Neural cell (in vitro differentiated cells): Measurements from ENCODE around the gene INO80. TPM values are rescaled to one million over a fixed set of nuclear protein-coding genes. Genes with fewer than 3 reads are reported as not detected.
A peak's percentile ranks its signal among the peaks of the same experiment; 100 is the strongest.

Experiments
- H2AFZ ChIP-seq: fragments of 200-600, 300-800 bp; sonication (generic), shearing (Covaris generic); 2 replicates; pipeline ENCODE4 v1.6.0; 2014; ENCODE audit warnings: low read depth, mild to moderate bottlenecking, antibody characterized with exemption, low read length, moderate library complexity
- H3F3A ChIP-seq: fragments of 200-600 bp; shearing (Covaris generic); 2 replicates; pipeline ENCODE4 v1.6.1; 2016; ENCODE audit warnings: mild to moderate bottlenecking, moderate library complexity, mixed read lengths, antibody characterized with exemption, low read length; ENCODE audit not compliant: insufficient read depth, poor library complexity, severe bottlenecking
- H3K27ac ChIP-seq: fragments of 200-600, 300-800 bp; sonication (generic), shearing (Covaris generic); 2 replicates; pipeline ENCODE4 v1.5.1; 2014; ENCODE audit warnings: mild to moderate bottlenecking, low read length, moderate library complexity
- H3K27me3 ChIP-seq: fragments of 300-800, 200-600 bp; sonication (generic), shearing (Covaris generic); 2 replicates; pipeline ENCODE4 v1.6.0; 2014; ENCODE audit warnings: mild to moderate bottlenecking, low read depth, low read length, moderate library complexity; ENCODE audit not compliant: insufficient read depth
- H3K36me3 ChIP-seq: fragments of 300-800, 200-600 bp; sonication (generic), shearing (Covaris generic); 2 replicates; pipeline ENCODE4 v1.5.1; 2014; ENCODE audit warnings: mild to moderate bottlenecking, antibody characterized with exemption, low read length, moderate library complexity; ENCODE audit not compliant: insufficient read depth
- H3K4me2 ChIP-seq: fragments of 300-800, 200-600 bp; sonication (generic), shearing (Covaris generic); 2 replicates; pipeline ENCODE4 v1.6.0; 2014; ENCODE audit warnings: mild to moderate bottlenecking, low read length
- H3K4me3 ChIP-seq: fragments of 300-800, 200-600 bp; sonication (generic), shearing (Covaris generic); 2 replicates; pipeline ENCODE4 v1.5.1; 2014; ENCODE audit warnings: mild to moderate bottlenecking, low read length, moderate library complexity
- H3K79me2 ChIP-seq: fragments of 200-600 bp; shearing (Covaris generic); replicated peaks from 2 replicates; pipeline ENCODE4 v1.6.0; 2014; ENCODE audit warnings: mild to moderate bottlenecking, low read length, moderate library complexity; ENCODE audit not compliant: insufficient read depth
- H3K9ac ChIP-seq: fragments of 300-800, 200-600 bp; sonication (generic), shearing (Covaris generic); 2 replicates; pipeline ENCODE4 v1.6.1; 2016; ENCODE audit warnings: mild to moderate bottlenecking, low read length, mixed read lengths
- H3K9me2 ChIP-seq: fragments of 200-600 bp; shearing (Covaris generic); 2 replicates; pipeline ENCODE4 v1.6.1; 2016; ENCODE audit warnings: mild to moderate bottlenecking, low read length, mixed read lengths; ENCODE audit not compliant: insufficient read depth
- H3K9me3 ChIP-seq: fragments of 200-600, 300-800 bp; sonication (generic), shearing (Covaris generic); 2 replicates; pipeline ENCODE4 v1.6.1; 2016; ENCODE audit warnings: mild to moderate bottlenecking, mixed run types, low read length, moderate library complexity, mixed read lengths
- H4K20me1 ChIP-seq: fragments of 200-600 bp; shearing (Covaris generic); 2 replicates; pipeline ENCODE4 v1.6.1; 2016; ENCODE audit warnings: mild to moderate bottlenecking, mixed run types; ENCODE audit not compliant: insufficient read depth
- EP300 ChIP-seq: fragments of 450-650 bp; conservative IDR thresholded peaks from 2 replicates; pipeline ENCODE4 v1.6.1; 2014; ENCODE audit warnings: antibody characterized with exemption, mild to moderate bottlenecking, moderate library complexity; ENCODE audit not compliant: poor library complexity, severe bottlenecking
- EZH2 ChIP-seq: fragments of 200-600, 300-800 bp; shearing (Covaris generic), sonication (generic); IDR thresholded peaks from 2 replicates; pipeline ENCODE4 v1.6.1; 2014; ENCODE audit warnings: antibody characterized with exemption, low read length, borderline replicate concordance, mild to moderate bottlenecking; ENCODE audit not compliant: insufficient read depth, poor library complexity, severe bottlenecking
- MXI1 ChIP-seq: fragments of 450-650 bp; conservative IDR thresholded peaks from 2 replicates; pipeline ENCODE4 v1.6.1; 2014; ENCODE audit warnings: antibody characterized with exemption, mild to moderate bottlenecking; ENCODE audit not compliant: poor library complexity, severe bottlenecking
- POLR2AphosphoS5 ChIP-seq: IDR thresholded peaks from 2 replicates; pipeline ENCODE4 v1.6.1; 2012
- RAD21 ChIP-seq: fragments of 450-650 bp; conservative IDR thresholded peaks from 2 replicates; pipeline ENCODE4 v1.6.1; 2014; ENCODE audit warnings: antibody characterized with exemption, mild to moderate bottlenecking, moderate library complexity
- SMC3 ChIP-seq: fragments of 450-650 bp; conservative IDR thresholded peaks from 2 replicates; pipeline ENCODE4 v1.6.1; 2014; ENCODE audit warnings: antibody characterized with exemption, mild to moderate bottlenecking, moderate library complexity; ENCODE audit not compliant: poor library complexity
- TAF1 ChIP-seq: IDR thresholded peaks from 2 replicates; pipeline ENCODE4 v1.6.1; 2012; ENCODE audit warnings: low read depth
- polyA plus RNA-seq: library from polyadenylated mRNA; depleted of rRNA; stranded (reverse); fragments of >200 nt; gene quantifications from 2 replicates; pipeline ENCODE4 v1.2.3, GENCODE V29; 2014
- TF ChIP-seq, protein P1 (sequence below): IDR thresholded peaks from 2 replicates; pipeline ENCODE4 v1.6.1; 2012; ENCODE audit warnings: borderline replicate concordance
- TF ChIP-seq, protein P2 (sequence below): fragments of 450-650 bp; IDR thresholded peaks from 2 replicates; pipeline ENCODE4 v1.5.1; 2014; ENCODE audit warnings: antibody characterized with exemption, mild to moderate bottlenecking, moderate library complexity; ENCODE audit not compliant: poor library complexity, severe bottlenecking

The INO80 gene
- polyA plus RNA-seq, 1 donor from 2014 or later: 8.4 TPM

DNA sequence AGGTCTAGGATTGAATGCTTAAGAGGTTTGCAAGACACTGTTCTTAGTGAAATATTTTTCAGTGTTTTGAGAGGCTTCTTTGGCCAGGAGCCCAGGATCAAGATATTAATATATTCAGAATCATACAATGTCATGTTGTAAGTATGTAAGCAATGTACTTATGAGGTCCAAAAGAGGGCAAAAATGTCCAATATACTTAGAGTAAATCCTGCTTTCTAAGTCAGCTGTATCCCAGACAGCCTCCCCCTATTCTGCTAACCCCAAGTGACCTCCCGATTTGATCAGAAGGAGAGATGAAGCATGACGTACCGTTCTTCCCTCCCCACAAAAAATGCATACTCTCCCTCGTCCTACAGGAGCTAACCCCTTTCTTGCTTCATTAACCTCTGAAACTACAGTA lies 91.9 kb downstream of the INO80 start:
- H4K20me1 ChIP-seq: no peaks in the 10 kb centered on the region
- H2AFZ ChIP-seq: no peak overlapping the region
- no peaks in the 10 kb centered on the region for H3K79me2 ChIP-seq
- TF ChIP-seq TAF1: no peak
- no peak for TF ChIP-seq RAD21
- TF ChIP-seq, protein P1, sequence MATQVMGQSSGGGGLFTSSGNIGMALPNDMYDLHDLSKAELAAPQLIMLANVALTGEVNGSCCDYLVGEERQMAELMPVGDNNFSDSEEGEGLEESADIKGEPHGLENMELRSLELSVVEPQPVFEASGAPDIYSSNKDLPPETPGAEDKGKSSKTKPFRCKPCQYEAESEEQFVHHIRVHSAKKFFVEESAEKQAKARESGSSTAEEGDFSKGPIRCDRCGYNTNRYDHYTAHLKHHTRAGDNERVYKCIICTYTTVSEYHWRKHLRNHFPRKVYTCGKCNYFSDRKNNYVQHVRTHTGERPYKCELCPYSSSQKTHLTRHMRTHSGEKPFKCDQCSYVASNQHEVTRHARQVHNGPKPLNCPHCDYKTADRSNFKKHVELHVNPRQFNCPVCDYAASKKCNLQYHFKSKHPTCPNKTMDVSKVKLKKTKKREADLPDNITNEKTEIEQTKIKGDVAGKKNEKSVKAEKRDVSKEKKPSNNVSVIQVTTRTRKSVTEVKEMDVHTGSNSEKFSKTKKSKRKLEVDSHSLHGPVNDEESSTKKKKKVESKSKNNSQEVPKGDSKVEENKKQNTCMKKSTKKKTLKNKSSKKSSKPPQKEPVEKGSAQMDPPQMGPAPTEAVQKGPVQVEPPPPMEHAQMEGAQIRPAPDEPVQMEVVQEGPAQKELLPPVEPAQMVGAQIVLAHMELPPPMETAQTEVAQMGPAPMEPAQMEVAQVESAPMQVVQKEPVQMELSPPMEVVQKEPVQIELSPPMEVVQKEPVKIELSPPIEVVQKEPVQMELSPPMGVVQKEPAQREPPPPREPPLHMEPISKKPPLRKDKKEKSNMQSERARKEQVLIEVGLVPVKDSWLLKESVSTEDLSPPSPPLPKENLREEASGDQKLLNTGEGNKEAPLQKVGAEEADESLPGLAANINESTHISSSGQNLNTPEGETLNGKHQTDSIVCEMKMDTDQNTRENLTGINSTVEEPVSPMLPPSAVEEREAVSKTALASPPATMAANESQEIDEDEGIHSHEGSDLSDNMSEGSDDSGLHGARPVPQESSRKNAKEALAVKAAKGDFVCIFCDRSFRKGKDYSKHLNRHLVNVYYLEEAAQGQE: no peak
- no peak overlapping the region for H3K9ac ChIP-seq
- H3K9me3 ChIP-seq: no peaks in the 10 kb centered on the region
- H3F3A ChIP-seq: no peaks in the 10 kb centered on the region
- H3K36me3 ChIP-seq: no peaks in the 10 kb centered on the region
- H3K4me3 ChIP-seq: no peak overlapping the region
- no peaks in the 10 kb centered on the region for H3K27me3 ChIP-seq
- H3K9me2 ChIP-seq: no peaks in the 10 kb centered on the region
- H3K27ac ChIP-seq: no peak overlapping the region
- H3K4me2 ChIP-seq: no peak overlapping the region

DNA sequence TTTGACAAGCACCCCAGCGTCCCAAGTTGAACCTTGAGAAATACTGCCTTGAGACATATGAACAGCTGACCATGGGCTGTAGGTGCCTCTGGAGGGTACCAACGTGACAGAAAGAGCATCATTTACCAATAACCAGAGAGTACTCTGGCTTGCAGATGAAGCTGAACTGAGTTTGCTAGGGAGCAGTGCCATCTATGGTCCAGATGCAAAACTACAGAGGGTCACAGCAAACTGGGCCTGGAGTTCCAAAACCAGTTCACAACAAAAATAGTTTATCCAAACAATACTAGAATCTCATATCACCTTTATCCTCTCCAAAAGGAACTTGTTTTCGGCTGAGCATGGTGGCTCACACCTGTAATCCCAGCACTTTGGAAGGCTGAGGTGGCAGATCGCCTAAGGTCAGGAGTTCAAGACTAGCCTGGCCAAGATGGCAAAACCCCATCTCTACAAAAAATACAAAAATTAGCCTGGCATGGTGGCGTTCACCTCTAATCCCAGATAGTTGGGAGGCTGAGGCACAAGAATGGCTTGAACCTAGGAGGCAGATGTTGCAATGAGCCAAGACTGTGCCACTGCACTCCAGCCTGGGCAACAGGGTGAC lies 93.5 kb downstream of the INO80 start:
- TF ChIP-seq, protein P2, sequence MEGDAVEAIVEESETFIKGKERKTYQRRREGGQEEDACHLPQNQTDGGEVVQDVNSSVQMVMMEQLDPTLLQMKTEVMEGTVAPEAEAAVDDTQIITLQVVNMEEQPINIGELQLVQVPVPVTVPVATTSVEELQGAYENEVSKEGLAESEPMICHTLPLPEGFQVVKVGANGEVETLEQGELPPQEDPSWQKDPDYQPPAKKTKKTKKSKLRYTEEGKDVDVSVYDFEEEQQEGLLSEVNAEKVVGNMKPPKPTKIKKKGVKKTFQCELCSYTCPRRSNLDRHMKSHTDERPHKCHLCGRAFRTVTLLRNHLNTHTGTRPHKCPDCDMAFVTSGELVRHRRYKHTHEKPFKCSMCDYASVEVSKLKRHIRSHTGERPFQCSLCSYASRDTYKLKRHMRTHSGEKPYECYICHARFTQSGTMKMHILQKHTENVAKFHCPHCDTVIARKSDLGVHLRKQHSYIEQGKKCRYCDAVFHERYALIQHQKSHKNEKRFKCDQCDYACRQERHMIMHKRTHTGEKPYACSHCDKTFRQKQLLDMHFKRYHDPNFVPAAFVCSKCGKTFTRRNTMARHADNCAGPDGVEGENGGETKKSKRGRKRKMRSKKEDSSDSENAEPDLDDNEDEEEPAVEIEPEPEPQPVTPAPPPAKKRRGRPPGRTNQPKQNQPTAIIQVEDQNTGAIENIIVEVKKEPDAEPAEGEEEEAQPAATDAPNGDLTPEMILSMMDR: peak; percentile 86
- TF ChIP-seq POLR2AphosphoS5: no peak
- TF ChIP-seq SMC3: peak; percentile 80
- peak; percentile 83 for TF ChIP-seq RAD21
- no peak for TF ChIP-seq EZH2
- H3K4me3 ChIP-seq: no peak overlapping the region
- H3K9me3 ChIP-seq: no peaks in the 10 kb centered on the region
- no peaks in the 10 kb centered on the region for H3K79me2 ChIP-seq
- no peaks in the 10 kb centered on the region for H3K9me2 ChIP-seq
- no peaks in the 10 kb centered on the region for H3K36me3 ChIP-seq
- no peaks in the 10 kb centered on the region for H4K20me1 ChIP-seq
- H3K27me3 ChIP-seq: no peaks in the 10 kb centered on the region
- no peak overlapping the region for H3K4me2 ChIP-seq
- H3F3A ChIP-seq: no peaks in the 10 kb centered on the region
- H2AFZ ChIP-seq: no peak overlapping the region
- no peak overlapping the region for H3K9ac ChIP-seq
- no peak overlapping the region for H3K27ac ChIP-seq

DNA sequence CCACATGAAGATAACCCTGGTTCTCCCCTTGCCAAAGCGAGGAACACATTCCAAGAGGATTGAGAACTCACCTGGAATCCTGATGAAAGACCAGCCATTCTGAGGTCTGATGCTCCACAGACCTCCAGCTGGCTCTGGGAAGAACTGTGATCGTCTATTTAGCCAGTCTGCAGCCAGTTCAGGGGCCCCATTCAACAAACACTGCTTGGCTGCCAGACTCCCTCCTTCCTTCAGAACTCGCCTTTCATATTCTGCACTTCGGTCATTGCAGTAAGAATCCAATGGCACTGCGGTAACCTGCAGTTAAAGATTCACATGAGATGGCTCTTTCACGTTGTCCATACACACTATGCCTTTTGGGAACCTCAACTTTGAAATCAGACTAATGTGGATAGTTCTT lies 95.3 kb downstream of the INO80 start:
- H3K9ac ChIP-seq: no peak overlapping the region
- H3F3A ChIP-seq: no peaks in the 10 kb centered on the region
- no peaks in the 10 kb centered on the region for H3K79me2 ChIP-seq
- H3K27me3 ChIP-seq: no peaks in the 10 kb centered on the region
- no peak overlapping the region for H3K27ac ChIP-seq
- no peaks in the 10 kb centered on the region for H3K9me2 ChIP-seq
- no peaks in the 10 kb centered on the region for H3K36me3 ChIP-seq
- H4K20me1 ChIP-seq: no peaks in the 10 kb centered on the region
- no peak overlapping the region for H3K4me2 ChIP-seq
- TF ChIP-seq MXI1: no peak
- TF ChIP-seq RAD21: no peak
- no peak for TF ChIP-seq EP300
- TF ChIP-seq TAF1: no peak
- no peak for TF ChIP-seq EZH2
- TF ChIP-seq, protein P1: no peak
- no peak for TF ChIP-seq SMC3
- H2AFZ ChIP-seq: no peak overlapping the region
- H3K9me3 ChIP-seq: no peaks in the 10 kb centered on the region
- H3K4me3 ChIP-seq: no peak overlapping the region
